Mesendoderm (in vitro differentiated cells): ENCODE results near the gene RAB17.

Experiments
- DNase-seq: peaks from one replicate; pipeline ENCODE4 v3.0.0; 2013
- H2AK5ac ChIP-seq: 2 replicates; pipeline ENCODE4 v1.6.1; 2013; ENCODE audit warnings: low read length, inconsistent platforms
- H2BK120ac ChIP-seq: 2 replicates; pipeline ENCODE4 v1.6.1; 2013; ENCODE audit warnings: low read depth, mild to moderate bottlenecking, low read length, moderate library complexity, mixed read lengths
- H2BK15ac ChIP-seq: replicated peaks from 2 replicates; pipeline ENCODE4 v1.6.1; 2013; ENCODE audit warnings: low read depth, mild to moderate bottlenecking, moderate library complexity
- H2BK5ac ChIP-seq: 2 replicates; pipeline ENCODE4 v1.6.1; 2013; ENCODE audit warnings: low read length, inconsistent platforms
- H3K18ac ChIP-seq: 2 replicates; pipeline ENCODE4 v1.6.1; 2013; ENCODE audit warnings: mild to moderate bottlenecking, low read length, mixed read lengths
- H3K23ac ChIP-seq: one replicate; pipeline ENCODE4 v1.6.1; 2013; ENCODE audit warnings: low read length
- H3K27ac ChIP-seq: 2 replicates; pipeline ENCODE4 v1.5.1; 2013; ENCODE audit warnings: low read depth, mild to moderate bottlenecking, inconsistent platforms, low read length, moderate library complexity
- H3K27me3 ChIP-seq: 2 replicates; pipeline ENCODE4 v1.6.1; 2013; ENCODE audit warnings: low read length, control low read depth, mild to moderate bottlenecking, inconsistent platforms; ENCODE audit not compliant: insufficient read depth, poor library complexity
- H3K36me3 ChIP-seq: 2 replicates; pipeline ENCODE4 v1.6.1; 2013; ENCODE audit warnings: low read length, inconsistent platforms; ENCODE audit not compliant: control insufficient read depth, insufficient read depth
- H3K4ac ChIP-seq: one replicate; pipeline ENCODE4 v1.6.1; 2013; ENCODE audit warnings: low read depth, mild to moderate bottlenecking, low read length, moderate library complexity
- H3K4me1 ChIP-seq: 2 replicates; pipeline ENCODE4 v1.6.1; 2013; ENCODE audit warnings: low read depth, low read length, inconsistent platforms; ENCODE audit not compliant: control insufficient read depth
- H3K4me2 ChIP-seq: 2 replicates; pipeline ENCODE4 v1.6.1; 2013; ENCODE audit warnings: low read length
- H3K4me3 ChIP-seq: 2 replicates; pipeline ENCODE4 v1.5.1; 2013; ENCODE audit warnings: mild to moderate bottlenecking, low read length
- H3K56ac ChIP-seq: one replicate; pipeline ENCODE4 v1.6.1; 2013; ENCODE audit warnings: low read length
- H3K79me1 ChIP-seq: 2 replicates; pipeline ENCODE4 v1.6.1; 2013; ENCODE audit warnings: low read length, inconsistent platforms
- H3K79me2 ChIP-seq: 2 replicates; pipeline ENCODE4 v1.6.1; 2013; ENCODE audit warnings: mild to moderate bottlenecking, low read length; ENCODE audit not compliant: control insufficient read depth, insufficient read depth
- H3K9ac ChIP-seq: 2 replicates; pipeline ENCODE4 v1.6.1; 2013; ENCODE audit warnings: low read length, inconsistent platforms
- H4K5ac ChIP-seq: one replicate; pipeline ENCODE4 v1.6.1; 2013; ENCODE audit warnings: low read length
- H4K8ac ChIP-seq: one replicate; pipeline ENCODE4 v1.6.1; 2013; ENCODE audit warnings: low read depth, mild to moderate bottlenecking, control low read depth, low read length, moderate library complexity
- WGBS: extraction: QIAGEN DNeasy Blood & Tissue Kit; methylation state at CpG from one replicate; pipeline ENCODE4 v1.1.7; 2013; ENCODE audit warnings: low lambda C conversion rate, missing lambda C conversion rate; ENCODE audit not compliant: insufficient coverage; ENCODE audit errors: extremely low coverage; 5-methylcytosine and 5-hydroxymethylcytosine counted together

RAB17 gene

GRCh38 chr2:237558961-237559641 lies 31.4 kb downstream of the RAB17 start:
- Histone ChIP-seq H2BK120ac (no peak overlapping the region), H3K79me1 (no peaks in the 10 kb centered on the region), H3K4ac (no peak overlapping the region), H3K27me3 (no peaks in the 10 kb centered on the region), H3K27ac (no peak overlapping the region), H3K56ac (no peak overlapping the region), H3K79me2 (no peaks in the 10 kb centered on the region), H3K9ac (no peak overlapping the region), H4K8ac (no peak overlapping the region), H3K4me2 (no peak overlapping the region), H4K5ac (no peak overlapping the region), H3K18ac (no peak overlapping the region), H3K23ac (no peak overlapping the region), H2AK5ac (no peak overlapping the region), H3K4me3 (no peak overlapping the region), H2BK15ac (no peak overlapping the region), H3K4me1 (no peaks in the 10 kb centered on the region), H2BK5ac (no peak overlapping the region), H3K36me3 (no peaks in the 10 kb centered on the region)
- DNase-seq: no peak
- no CpG with 5 or more reads among the region's 22 CpGs for WGBS

GRCh38 chr2:237557633-237558015 lies 32.9 kb downstream of the RAB17 start:
- DNase-seq: no peak
- no peaks in the 10 kb centered on the region for H3K79me2 ChIP-seq
- H3K4ac ChIP-seq: no peak overlapping the region
- H4K5ac ChIP-seq: no peak overlapping the region
- no peak overlapping the region for H2BK5ac ChIP-seq
- no peak overlapping the region for H3K23ac ChIP-seq
- WGBS: no CpG with 5 or more reads among the region's 4 CpGs
- H2BK15ac ChIP-seq: no peak overlapping the region
- no peak overlapping the region for H3K27ac ChIP-seq
- no peaks in the 10 kb centered on the region for H3K4me1 ChIP-seq
- no peak overlapping the region for H3K4me3 ChIP-seq
- no peak overlapping the region for H3K4me2 ChIP-seq
- no peak overlapping the region for H2BK120ac ChIP-seq
- H3K18ac ChIP-seq: no peak overlapping the region
- H3K27me3 ChIP-seq: no peaks in the 10 kb centered on the region
- peak overlapping the region; percentile 5 for H3K56ac ChIP-seq
- no peak overlapping the region for H3K9ac ChIP-seq
- no peak overlapping the region for H2AK5ac ChIP-seq
- H3K36me3 ChIP-seq: peaks cover 2% of the 10 kb centered on the region
- no peak overlapping the region for H4K8ac ChIP-seq
- H3K79me1 ChIP-seq: no peaks in the 10 kb centered on the region

- no peak for DNase-seq
- Histone ChIP-seq H3K4me1 (no peaks in the 10 kb centered on the region), H3K4me2 (no peak overlapping the region), H3K79me2 (no peaks in the 10 kb centered on the region), H3K23ac (no peak overlapping the region), H3K56ac (peak overlapping the region; percentile 5), H3K4me3 (no peak overlapping the region), H4K5ac (no peak overlapping the region), H2AK5ac (no peak overlapping the region), H3K18ac (no peak overlapping the region), H3K9ac (no peak overlapping the region), H3K79me1 (no peaks in the 10 kb centered on the region), H3K27me3 (no peaks in the 10 kb centered on the region), H3K27ac (no peak overlapping the region), H4K8ac (no peak overlapping the region), H2BK120ac (no peak overlapping the region), H2BK5ac (no peak overlapping the region), H2BK15ac (no peak overlapping the region), H3K36me3 (peaks cover 2% of the 10 kb centered on the region), H3K4ac (no peak overlapping the region)
- WGBS: no CpG with 5 or more reads among the region's 11 CpGs
Observed at GRCh38 chr2:237556773-237557632, 33.5 kb downstream of the RAB17 start.

- Histone ChIP-seq H3K18ac (no peak overlapping the region), H2AK5ac (no peak overlapping the region), H4K5ac (no peak overlapping the region), H3K9ac (no peak overlapping the region), H3K79me1 (no peaks in the 10 kb centered on the region), H2BK120ac (no peak overlapping the region), H3K27me3 (no peaks in the 10 kb centered on the region), H3K56ac (no peak overlapping the region), H3K4ac (no peak overlapping the region), H3K4me2 (no peak overlapping the region), H3K4me3 (no peak overlapping the region), H3K23ac (no peak overlapping the region), H4K8ac (no peak overlapping the region), H2BK5ac (no peak overlapping the region), H3K4me1 (no peaks in the 10 kb centered on the region), H3K79me2 (no peaks in the 10 kb centered on the region), H3K36me3 (peaks cover 2% of the 10 kb centered on the region), H3K27ac (no peak overlapping the region), H2BK15ac (no peak overlapping the region)
- DNase-seq: no peak
- WGBS: no CpG with 5 or more reads among the region's 1 CpG
Observed at GRCh38 chr2:237555560-237555959, 35.0 kb downstream of the RAB17 start.

- DNase-seq: no peak
- no peak overlapping the region for H3K9ac ChIP-seq
Observed at GRCh38 chr2:237553948-237554347, 36.6 kb downstream of the RAB17 start.

More at GRCh38 chr2:237553948-237554347, 36.6 kb downstream of the RAB17 start:
- Histone ChIP-seq H3K4me3 (no peak overlapping the region), H3K4me2 (no peak overlapping the region), H2BK15ac (no peak overlapping the region), H3K27me3 (no peaks in the 10 kb centered on the region), H2BK120ac (no peak overlapping the region), H3K4me1 (no peaks in the 10 kb centered on the region), H2BK5ac (no peak overlapping the region), H4K8ac (no peak overlapping the region), H3K27ac (no peak overlapping the region), H3K79me2 (no peaks in the 10 kb centered on the region), H3K36me3 (peaks cover 2% of the 10 kb centered on the region), H3K4ac (no peak overlapping the region), H3K56ac (no peak overlapping the region), H3K18ac (no peak overlapping the region), H3K23ac (no peak overlapping the region), H2AK5ac (no peak overlapping the region), H3K79me1 (no peaks in the 10 kb centered on the region), H4K5ac (no peak overlapping the region)
- no CpG with 5 or more reads among the region's 7 CpGs for WGBS
